Prostate gland (tissue), 2 donors: ENCODE results near the gene OR5T3.

Experiments
- POLR2A ChIP-seq: fragments of 450-650 bp; IDR thresholded peaks from one replicate; pipeline ENCODE4 v1.6.1; 2016; ENCODE audit warnings: antibody characterized with exemption, mild to moderate bottlenecking
- TF ChIP-seq, protein P1 (sequence below), 4 experiments: fragments of 200-600 bp in 2 of 4; fragments of 450-650 bp in 2 of 4; sonication (generic) in 2 of 4; IDR thresholded peaks; 1 replicate in 3 of 4; 2 replicates in 1 of 4; pipeline ENCODE4 v1.5.1; 2016 to 2019; ENCODE audit warnings: antibody characterized with exemption in 4 of 4, mild to moderate bottlenecking in 2 of 4, moderate library complexity in 2 of 4

DNA sequence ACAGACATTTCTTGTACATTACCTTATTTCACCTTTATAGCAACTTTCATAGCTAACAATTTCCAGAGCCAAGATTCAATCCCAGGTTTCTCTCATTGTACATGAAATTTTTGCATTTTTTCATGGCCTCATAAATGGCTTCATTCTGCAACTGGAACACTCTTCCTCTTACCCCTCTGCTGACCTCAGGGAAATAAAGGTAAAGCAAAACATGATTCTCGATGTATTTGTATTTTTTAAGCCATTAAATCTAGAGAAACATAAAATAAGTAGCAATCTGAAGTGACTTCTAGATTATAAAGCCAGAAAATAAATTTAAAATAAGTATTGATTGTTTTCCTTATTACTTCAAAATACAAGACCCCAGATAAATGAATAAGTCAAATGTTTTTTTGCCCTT, 17.9 kb upstream of the OR5T3 start, which contains the start of gene OR5T2:
- TF ChIP-seq, protein P1, sequence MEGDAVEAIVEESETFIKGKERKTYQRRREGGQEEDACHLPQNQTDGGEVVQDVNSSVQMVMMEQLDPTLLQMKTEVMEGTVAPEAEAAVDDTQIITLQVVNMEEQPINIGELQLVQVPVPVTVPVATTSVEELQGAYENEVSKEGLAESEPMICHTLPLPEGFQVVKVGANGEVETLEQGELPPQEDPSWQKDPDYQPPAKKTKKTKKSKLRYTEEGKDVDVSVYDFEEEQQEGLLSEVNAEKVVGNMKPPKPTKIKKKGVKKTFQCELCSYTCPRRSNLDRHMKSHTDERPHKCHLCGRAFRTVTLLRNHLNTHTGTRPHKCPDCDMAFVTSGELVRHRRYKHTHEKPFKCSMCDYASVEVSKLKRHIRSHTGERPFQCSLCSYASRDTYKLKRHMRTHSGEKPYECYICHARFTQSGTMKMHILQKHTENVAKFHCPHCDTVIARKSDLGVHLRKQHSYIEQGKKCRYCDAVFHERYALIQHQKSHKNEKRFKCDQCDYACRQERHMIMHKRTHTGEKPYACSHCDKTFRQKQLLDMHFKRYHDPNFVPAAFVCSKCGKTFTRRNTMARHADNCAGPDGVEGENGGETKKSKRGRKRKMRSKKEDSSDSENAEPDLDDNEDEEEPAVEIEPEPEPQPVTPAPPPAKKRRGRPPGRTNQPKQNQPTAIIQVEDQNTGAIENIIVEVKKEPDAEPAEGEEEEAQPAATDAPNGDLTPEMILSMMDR (IDR thresholded peaks at IDR 0.05), result no peak
- TF ChIP-seq POLR2A, result no peak
